Occipital lobe (tissue), 2 donors: Measurements from ENCODE around the gene NEURL2. TPM values are rescaled to one million over a fixed set of nuclear protein-coding genes. Genes with fewer than 3 reads are reported as not detected.
A peak's percentile ranks its signal among the peaks of the same experiment; 100 is the strongest.
"Not testable (repeated sequence)": the region's sequence is repeated elsewhere in the genome, so short reads cannot be mapped to it uniquely, and the experiment has no call there.

Experiments
- DNase-seq: peaks from one replicate; lab custom pipeline; 2025; lab: John Stamatoyannopoulos, UW
- total RNA-seq: library from RNA; depleted of rRNA; stranded (reverse); fragments of >200 nt; gene quantifications from one replicate; pipeline ENCODE4 v1.2.3, GENCODE V29; 2014

The NEURL2 gene
- total RNA-seq, 1 donor from 2014 or later, result 2.8 TPM

GRCh38 chr20:45901332-45901731 is 10.3 kb upstream of the NEURL2 start:
- not testable (repeated sequence) for DNase-seq

GRCh38 chr20:45899046-45899835 is 8.2 kb upstream of the NEURL2 start:
- DNase-seq, result no peak

DNA sequence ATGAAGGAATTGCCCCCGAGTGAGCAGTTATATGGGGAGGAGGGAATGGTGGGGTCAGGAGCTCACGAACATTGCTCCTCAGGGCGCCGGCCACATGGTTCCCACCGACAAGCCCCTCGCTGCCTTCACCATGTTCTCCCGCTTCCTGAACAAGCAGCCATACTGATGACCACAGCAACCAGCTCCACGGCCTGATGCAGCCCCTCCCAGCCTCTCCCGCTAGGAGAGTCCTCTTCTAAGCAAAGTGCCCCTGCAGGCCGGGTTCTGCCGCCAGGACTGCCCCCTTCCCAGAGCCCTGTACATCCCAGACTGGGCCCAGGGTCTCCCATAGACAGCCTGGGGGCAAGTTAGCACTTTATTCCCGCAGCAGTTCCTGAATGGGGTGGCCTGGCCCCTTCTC is 7.3 kb upstream of the NEURL2 start:
- DNase-seq, result no peak

DNA sequence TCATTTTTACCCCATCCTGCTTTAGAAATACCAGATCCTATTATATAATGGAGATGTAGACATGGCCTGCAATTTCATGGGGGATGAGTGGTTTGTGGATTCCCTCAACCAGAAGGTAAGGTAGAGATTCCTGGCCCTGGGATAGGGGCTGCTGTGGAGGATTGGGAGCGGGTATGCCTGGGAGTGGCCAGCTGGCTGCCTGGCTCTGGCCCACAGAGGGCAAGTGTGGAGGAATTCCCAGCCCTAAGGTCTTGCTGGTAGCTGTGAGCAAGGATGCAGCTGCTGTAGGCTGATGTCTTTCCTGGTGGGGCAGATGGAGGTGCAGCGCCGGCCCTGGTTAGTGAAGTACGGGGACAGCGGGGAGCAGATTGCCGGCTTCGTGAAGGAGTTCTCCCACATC is 6.7 kb upstream of the NEURL2 start:
- no peak for DNase-seq

GRCh38 chr20:45897289-45897688 is 6.3 kb upstream of the NEURL2 start:
- DNase-seq, result no peak

DNA sequence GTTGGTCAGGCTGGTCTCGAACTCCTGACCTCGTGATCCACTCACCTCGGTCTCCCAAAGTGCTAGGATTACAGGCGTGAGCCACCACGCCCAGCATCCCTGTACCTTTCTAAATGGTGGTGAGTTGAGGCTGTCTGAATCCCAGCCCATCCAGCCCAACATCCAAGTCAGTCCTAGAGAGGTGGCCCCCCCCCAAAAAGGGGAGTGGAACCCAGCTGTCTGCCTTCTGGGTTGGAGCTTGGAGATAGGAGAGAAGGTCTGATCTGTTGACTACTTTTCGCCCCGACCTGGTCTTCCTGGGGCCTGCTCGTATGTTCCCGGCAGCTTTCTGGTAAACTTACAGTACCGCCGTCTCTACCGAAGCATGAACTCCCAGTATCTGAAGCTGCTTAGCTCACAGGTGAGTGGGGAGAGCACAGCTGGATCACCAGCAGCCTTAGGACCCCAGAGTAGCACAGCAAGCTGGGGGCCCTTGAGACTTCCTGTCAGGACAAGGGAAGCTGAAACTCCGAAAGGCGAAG is 5.7 kb upstream of the NEURL2 start:
- no peak for DNase-seq

DNA sequence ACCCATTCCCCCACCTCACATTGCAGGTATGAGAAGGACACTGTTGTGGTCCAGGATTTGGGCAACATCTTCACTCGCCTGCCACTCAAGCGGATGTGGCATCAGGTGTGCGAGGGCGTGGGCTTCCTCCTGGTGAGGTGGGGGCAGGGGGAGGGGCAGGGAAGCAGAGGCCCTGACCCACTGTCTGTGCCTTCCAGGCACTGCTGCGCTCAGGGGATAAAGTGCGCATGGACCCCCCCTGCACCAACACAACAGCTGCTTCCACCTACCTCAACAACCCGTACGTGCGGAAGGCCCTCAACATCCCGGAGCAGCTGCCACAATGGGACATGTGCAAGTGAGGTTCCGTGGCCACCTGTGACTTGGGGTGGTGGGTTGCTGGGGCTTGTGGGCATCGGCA is 3.8 kb upstream of the NEURL2 start:
- no peak for DNase-seq

- DNase-seq, result no peak
Observed at GRCh38 chr20:45893831-45894230, 2.8 kb upstream of the NEURL2 start.

DNA sequence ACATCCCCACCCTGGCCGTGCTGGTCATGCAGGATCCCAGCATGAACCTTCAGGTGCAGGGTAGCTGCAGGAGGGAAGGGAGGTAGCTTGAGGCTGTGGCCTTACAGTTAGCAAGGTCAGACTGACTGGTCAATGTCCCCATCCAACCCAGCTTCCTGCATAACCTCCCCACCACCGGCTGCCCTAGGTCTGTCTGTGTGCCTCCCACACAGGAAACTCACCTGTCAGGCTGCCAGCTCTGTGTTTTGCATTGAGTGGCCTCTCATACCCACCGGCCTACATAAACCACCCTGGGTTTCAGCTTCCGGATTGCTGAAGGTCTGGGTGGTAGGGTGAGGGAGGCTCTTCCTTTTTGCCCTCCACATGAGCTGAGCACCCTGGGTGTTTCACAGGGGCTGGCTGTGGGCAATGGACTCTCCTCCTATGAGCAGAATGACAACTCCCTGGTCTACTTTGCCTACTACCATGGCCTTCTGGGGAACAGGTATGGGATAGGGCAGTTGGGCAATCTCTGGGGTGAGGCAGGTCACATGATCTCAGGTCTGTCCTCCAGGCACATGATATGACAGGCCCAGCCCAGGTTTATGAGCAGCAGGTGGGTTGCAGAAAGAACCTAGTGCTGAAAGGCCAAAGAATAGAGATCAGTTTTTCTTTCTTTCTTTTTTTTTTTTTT is 2.0 kb upstream of the NEURL2 start:
- DNase-seq, result no peak

- no peak for DNase-seq
Observed at GRCh38 chr20:45892049-45892825, 1.2 kb upstream of the NEURL2 start.

GRCh38 chr20:45890077-45890984 is 677 bp downstream of the NEURL2 start:
- DNase-seq, result peak; percentile 39

GRCh38 chr20:45888681-45889080 is 2.3 kb downstream of the NEURL2 start:
- DNase-seq, result no peak

GRCh38 chr20:45887346-45887715 is 3.7 kb downstream of the NEURL2 start, which contains the start of gene SPATA25:
Gene SPATA25, minus strand, starts transcription at chr20:45887622. Its CDS starts 32 bp downstream, at chr20:45887590.
- no peak for DNase-seq

DNA sequence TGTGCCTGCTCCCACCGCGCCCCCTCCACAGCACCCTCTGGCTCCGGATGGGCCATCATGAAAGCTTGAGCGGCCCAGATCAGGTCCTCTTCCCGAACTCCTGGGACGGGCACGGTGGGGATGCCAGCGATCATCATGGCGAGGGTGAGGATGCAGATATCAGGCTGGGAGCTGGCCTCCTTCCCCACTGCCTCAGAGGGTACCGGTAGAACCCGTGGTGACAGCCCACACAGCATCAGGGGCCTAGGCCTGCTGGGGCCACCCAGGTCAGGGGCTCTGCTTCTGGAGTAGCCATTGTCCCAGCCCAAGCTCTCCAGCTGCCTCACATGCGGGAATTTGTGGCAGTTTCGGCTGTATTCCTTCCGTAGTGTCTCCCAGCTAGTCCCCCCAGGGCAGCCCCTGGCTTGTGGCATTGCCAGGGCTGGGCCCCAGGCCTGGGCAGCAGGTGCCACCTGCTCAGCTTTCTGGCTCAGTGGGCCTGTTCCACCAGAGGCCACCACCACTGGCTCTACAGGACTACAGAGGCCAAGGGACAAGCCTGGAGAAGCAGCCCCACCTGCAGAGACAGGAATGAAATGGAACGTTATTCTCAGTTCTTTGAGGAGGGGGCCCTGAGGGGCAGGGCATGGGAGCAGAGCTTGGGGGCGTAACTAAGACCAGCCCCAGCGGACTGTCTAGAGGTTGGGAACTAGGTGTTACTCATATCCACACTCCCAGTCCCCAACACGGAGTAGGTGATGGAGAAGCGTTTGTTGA is 4.2 kb downstream of the NEURL2 start:
- no peak for DNase-seq

- DNase-seq, result no peak
Observed at GRCh38 chr20:45883100-45883469, 7.9 kb downstream of the NEURL2 start.

GRCh38 chr20:45882469-45883099 is 8.4 kb downstream of the NEURL2 start:
- no peak for DNase-seq

- peak; percentile 98 for DNase-seq
Observed at GRCh38 chr20:45880988-45881788, 9.8 kb downstream of the NEURL2 start, which contains the start of gene ZSWIM1. Gene ZSWIM1, plus strand, starts transcription at chr20:45881227. Its CDS starts 1,366 bp downstream, at chr20:45882593.

GRCh38 chr20:45878076-45878761 is 12.8 kb downstream of the NEURL2 start:
- DNase-seq, result no peak
